Right lung (tissue), 5 donors: ENCODE data around the gene MAP2K5. TPM values are rescaled to one million over a fixed set of nuclear protein-coding genes. Genes with fewer than 3 reads are reported as not detected.
"Not testable (repeated sequence)": the region's sequence is repeated elsewhere in the genome, so short reads cannot be mapped to it uniquely, and the experiment has no call there.

Experiments
- DNase-seq, 2 donors: peaks; one replicate each; pipeline ENCODE4 v3.0.0-alpha.2; 2013
- polyA plus RNA-seq, 5 donors: library from polyadenylated mRNA; unstranded; fragments of 120-200 nt; gene quantifications; one replicate each; pipeline versions ENCODE4 v1.2.1 to v1.2.3, GENCODE V29; 2013; ENCODE audit warnings: inconsistent platforms in 1 of 5, low replicate concordance in 1 of 5; ENCODE audit not compliant: insufficient read length in 5 of 5, insufficient read depth in 1 of 5

Gene MAP2K5
- polyA plus RNA-seq, 5 donors: 20.2 to 23.6 (median 21.0) TPM

DNA sequence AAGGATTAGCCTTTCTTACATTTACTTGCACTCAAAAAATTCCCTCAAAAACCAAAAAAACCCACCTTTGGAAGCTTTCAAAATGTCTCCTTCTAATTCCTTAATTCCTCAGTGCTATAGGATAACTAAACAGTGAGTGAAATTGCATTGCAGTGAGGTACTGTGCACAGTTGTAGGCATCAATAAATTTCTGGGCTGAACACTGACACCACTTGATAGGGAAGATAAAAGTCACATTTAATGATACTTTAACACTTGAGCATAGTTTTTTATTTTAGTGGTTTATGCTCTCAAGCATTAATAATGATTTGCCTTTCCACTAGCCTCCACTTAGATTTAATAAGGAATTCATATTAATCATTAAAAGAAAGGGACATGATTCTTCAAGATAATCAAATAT lies 52.3 kb downstream of the MAP2K5 start:
- no peak for DNase-seq

GRCh38 chr15:67595572-67595971 lies 53.1 kb downstream of the MAP2K5 start:
- no peak for DNase-seq

DNA sequence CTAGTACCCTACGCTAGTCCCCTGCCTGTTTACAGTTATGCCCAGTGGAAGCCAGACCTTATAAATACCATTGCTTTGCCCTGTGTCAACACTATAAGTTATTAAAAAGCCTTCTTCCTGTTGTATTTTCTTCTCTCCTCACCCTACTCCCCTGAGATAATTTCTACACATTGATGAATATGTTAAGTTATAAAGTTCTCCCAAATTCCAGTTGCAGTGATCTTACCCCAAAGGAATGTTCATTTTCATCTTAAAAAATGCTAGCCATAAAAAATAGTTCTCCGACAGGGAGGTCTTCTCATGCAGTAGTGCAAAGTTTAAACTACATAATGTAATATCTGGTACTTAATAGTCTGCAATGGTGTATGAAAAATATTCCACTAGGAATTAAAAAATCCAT lies 58.6 kb downstream of the MAP2K5 start:
- DNase-seq: no peak

DNA sequence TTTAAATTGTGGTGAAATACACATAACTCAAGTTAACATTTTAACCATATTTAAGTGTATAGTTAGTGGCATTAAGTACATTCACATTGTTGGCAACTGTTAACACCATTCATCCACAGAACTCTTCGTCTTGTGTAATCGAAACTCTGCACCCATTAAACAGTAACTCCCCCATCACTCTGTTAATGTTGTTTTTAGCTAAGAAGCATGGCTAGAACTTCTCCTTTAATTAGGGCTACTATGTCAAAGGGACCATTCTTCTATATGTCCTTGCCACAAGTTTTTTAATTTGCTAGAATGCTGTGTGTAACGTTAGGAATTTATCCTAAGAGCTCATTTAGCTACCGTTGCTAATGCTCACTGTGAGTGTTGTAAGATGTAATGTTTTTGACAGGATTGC lies 60.6 kb downstream of the MAP2K5 start:
- no peak for DNase-seq

GRCh38 chr15:67605871-67606270 lies 63.4 kb downstream of the MAP2K5 start:
- DNase-seq: no peak

DNA sequence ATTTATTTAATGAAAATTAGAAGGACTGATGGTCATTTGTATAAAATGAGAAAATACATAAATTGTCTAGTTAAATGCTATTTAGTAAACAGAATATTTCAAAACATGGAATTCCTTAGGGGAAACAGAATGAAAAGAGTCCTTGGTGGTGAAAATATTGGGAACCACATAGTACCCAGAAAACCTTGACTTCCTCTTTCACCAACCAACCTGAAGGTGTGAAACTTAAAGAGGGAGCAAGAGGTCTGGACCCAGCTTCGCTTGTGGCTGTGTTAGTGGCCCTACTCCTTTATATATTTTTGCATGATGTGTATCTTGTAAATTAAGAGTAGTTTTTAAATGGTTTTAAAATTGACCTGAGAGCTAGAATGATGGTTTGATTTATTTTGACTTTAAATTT lies 64.2 kb downstream of the MAP2K5 start:
- no peak for DNase-seq

- no peak for DNase-seq
These were observed 64.8 kb downstream of the MAP2K5 start for GRCh38 chr15:67607329-67607728.

GRCh38 chr15:67607959-67608637 lies 65.6 kb downstream of the MAP2K5 start:
- no peak for DNase-seq

DNA sequence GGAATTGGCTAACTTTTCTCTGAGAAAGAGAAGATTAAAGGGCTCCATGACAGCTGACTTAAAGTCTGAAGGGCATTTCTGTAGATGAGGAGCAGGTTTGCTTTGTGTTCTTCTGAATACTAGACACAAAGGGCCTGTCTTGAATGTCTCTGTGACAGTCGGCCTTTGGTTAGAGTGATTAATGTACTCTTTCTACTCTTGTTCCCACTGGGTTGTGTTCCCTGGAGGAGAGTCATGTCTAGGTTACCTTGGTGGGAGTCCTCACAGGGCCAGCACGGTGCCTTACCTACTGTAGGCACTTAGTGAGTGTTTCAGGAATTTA lies 66.1 kb downstream of the MAP2K5 start:
- DNase-seq: no peak

DNA sequence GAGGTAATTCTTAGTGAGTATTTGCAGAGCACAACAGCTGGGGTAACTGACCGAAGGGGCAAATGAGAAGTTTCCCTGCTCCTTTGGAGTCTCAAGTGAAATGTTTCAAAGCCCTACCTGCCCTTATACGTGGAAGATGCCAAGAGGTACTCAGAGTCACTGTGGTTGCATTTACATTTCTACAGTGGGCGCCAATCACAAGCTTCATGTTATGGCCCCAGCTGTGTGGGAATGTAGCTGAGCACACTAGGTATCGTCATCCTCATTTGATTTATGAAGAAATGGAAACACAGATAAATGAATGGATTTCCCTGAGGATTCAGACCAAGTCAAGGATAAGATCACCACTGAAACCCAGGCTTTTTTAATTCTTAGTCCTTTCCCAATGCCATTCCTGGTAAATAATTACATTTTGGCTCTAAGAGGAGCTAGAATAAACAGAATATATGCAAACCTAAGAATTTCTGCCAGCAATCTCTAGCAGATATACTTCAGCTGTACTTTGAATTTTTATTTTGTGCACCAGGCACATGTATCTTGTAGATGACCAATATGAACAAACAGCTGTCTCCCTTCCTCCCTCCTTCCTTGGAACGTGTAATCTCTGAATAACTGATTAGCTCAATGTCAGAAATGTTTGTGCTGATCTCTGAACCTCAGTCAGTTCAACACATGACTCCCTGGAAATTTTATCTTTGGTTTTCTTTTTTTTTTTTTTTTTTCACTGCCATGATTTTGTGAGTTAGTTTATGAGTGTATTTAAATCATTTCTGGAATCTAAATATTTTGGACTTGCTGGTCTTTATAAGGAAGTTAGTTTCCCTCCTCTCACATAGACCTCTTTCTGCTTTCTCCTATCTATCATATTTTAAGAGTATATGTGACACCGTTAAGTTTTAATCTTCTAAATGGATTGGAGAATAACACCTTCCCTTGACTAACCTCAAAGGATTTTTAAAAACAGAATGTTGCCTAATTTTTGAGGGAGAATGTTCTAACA lies 69.2 kb downstream of the MAP2K5 start:
- DNase-seq: peak; percentile 75 to 79

GRCh38 chr15:67613211-67613610 lies 70.7 kb downstream of the MAP2K5 start:
- DNase-seq: no peak

GRCh38 chr15:67613708-67614107 lies 71.2 kb downstream of the MAP2K5 start:
- no peak for DNase-seq

GRCh38 chr15:67615131-67615534 lies 72.6 kb downstream of the MAP2K5 start:
- peak in 1 of 2 donors; percentile 5 for DNase-seq

- peak in 1 of 2 donors; percentile 10 for DNase-seq
These were observed 75.8 kb downstream of the MAP2K5 start for GRCh38 chr15:67618297-67618696.

DNA sequence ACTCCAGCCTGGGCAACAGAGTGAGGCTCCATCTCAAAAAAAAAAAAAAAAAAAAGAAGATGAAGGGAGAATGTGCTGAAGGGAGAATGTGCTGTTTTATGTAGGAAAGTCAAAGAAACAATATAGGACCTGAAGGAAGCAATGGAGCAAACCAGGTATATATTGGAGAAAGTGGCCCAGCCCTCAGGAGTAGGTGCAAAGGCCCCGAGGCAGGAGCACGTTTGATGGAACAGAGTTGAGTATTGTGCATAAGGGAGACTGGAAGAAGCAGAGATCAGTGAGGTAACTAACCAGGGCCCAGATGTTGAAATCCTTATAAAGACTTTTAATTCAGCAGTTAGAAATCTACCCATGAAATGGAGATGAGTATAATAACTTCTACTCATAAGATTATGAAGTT lies 79.6 kb downstream of the MAP2K5 start:
- DNase-seq: no peak

DNA sequence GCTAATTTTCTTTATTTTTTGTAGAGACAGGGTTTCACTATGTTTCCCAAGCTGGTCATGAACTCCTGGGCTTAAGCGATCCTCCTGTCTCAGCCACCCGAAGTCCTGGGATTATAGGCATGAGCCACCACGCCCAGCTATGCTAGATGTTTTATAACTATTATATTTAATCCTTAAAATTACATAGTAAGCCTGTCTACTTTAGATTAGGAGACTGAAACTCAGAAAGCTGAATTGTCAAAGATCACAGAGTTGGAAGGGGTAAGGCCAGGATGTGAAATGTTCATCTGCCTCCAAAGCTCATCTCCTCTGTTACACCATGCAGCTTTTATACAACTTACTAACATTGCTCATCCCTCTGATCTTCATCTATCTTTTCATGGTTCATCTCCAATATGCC lies 89.8 kb downstream of the MAP2K5 start:
- no peak for DNase-seq

- DNase-seq: not testable (repeated sequence)
These were observed 93.4 kb downstream of the MAP2K5 start for GRCh38 chr15:67635950-67636349.

DNA sequence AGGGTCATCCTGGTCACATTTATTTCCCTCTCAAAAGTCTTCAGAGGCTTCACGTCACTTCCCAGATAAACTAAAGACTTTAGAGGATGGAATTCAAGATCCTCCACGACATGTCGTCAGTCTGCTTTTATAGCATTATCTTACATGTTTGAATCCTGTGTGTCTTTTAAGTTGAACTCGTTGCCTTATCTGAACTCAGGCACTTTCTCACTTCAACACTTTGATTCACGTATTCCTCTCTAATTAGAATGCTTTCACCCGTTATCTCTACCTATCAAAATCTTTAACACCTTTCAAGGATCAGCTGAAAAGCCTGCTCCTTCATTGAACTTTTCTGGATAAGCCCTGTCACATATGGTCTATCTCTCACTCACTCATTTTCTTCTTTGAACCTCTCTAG lies 97.1 kb downstream of the MAP2K5 start:
- DNase-seq: no peak

DNA sequence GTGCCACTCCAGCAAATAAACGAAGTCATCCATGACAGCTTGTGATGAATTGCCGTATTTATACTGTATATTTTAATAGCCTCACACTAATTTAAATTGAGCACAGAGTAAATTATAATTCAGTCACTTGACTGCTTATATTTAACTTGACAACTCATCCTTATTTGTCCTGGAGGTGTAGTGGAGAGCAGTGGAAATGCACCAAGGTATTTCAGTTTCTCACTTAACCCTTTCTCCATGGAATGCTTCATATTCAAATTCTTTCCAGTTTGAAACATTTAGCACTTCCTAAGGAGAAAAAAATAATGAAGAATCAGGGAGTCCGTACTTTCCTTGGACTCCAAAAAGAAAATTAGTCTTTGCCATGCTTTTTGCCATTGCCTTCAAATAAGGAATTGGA lies 99.0 kb downstream of the MAP2K5 start:
- DNase-seq: no peak

DNA sequence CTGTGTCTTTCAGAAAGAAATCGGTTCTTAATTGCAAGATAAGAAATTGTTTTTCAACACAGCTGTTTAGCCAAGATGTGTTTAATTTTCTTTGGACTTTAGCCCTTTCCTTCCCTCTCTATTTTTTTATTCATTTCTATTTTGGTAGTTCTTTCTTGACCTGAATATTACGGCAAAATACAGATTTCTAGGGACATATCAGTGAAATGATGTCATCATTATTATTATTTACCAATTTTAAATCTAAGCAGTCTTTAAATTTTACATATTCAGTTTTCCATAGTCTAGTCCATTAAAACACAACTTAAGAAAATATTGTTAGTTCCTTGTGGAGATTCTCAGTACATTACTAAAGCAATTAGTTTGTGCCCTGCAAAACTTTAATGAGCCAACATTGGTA lies 104.3 kb downstream of the MAP2K5 start:
- no peak for DNase-seq

DNA sequence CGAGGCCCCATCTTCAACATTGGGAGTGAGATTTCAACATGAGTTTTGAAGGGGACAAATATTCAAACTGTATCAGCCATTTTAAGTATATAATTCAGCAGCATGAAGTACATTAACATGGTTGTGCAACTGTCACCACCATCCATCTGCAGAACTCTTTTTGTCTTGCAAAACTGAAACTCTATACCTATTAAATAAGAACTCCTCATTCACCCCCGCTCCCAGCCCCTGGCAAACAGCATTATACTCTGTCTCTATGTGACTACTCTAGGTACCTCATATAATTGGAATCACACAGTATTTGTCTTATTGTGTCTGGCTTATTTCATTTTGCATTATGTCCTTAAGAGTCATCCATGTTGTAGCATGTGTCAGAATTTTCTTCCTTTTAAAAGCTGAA lies 110.1 kb downstream of the MAP2K5 start:
- no peak for DNase-seq

GRCh38 chr15:67660446-67660845 lies 117.9 kb downstream of the MAP2K5 start:
- DNase-seq: no peak
